Stromal cell of bone marrow (primary cell): ENCODE measurements around the gene RBM38.

Experiments used
- DNase-seq: peaks from one replicate; pipeline ENCODE4 v3.0.0-alpha.2; 2012; ENCODE audit warnings: low read depth

RBM38 gene

GRCh38 chr20:57404006-57404405 lies 12.8 kb downstream of the RBM38 start:
- DNase-seq = no peak

DNA sequence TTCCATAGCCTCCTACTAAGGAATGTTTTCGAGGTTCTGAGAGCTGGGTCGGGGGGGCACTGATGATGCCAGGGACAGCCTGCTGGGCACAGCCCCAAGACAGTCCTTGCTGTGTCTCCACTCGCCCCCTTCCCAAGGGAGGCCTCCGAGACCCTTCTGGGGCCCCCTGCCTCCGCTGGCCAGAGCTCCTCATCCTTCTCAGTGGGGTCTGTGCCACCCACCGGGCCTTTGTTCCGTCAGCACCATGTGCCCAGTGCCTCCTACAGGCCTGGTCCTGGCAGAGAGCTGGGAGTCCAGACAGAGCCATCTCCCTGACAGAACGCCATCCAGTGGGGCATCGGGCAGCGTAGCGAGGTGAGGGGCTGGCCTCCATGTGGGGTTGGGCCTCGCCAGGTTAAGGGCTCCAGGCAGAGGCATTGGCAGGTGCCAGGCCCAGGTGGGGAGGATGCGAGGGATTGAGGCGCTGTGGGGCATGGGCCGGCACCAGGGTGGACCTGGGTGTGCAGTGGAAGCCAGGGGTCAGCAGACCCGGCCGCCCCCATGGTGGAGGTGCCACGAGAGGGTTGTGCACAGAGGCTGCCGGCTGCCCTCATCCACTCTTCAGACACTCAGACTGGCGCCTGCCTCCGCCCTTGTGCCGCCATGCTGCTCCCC lies 13.3 kb downstream of the RBM38 start:
- no peak for DNase-seq

DNA sequence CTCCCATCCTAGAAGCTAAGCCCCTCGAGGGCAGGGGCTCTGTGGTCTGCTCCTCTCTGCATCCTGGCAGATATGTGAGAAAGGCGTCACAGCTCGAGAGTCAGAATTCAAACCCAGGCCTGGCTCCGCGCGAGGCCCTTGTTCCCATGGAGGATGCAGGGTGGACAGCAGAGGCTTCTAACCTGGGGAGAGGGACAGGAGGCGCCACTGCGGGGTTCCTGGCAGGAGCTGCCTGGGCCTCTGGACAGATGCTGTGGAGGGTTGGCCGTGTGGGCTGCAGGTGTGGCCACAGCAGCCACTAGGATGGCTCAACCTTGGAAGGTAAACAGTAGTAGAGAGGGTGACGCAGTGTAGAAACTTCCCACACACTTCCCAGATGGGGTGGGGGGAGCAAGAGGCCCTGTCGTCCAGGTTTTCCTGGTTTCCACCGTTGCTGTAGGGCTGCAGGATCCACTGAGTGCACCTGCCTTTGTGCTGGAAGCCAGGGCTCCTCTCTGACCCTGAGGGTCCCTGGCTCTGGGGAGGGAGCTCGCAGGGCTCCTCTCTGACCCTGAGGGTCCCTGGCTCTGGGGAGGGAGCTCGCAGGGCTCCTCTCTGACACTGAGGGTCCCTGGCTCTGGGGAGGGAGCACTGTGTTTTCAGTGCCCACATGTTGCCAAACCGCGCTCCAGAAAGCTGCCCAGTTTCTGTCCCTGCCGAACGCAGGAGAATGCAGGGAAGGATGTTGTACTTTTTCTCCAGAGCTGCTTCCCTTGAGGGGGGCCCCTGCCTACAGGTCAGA lies 14.2 kb downstream of the RBM38 start:
- no peak for DNase-seq

DNA sequence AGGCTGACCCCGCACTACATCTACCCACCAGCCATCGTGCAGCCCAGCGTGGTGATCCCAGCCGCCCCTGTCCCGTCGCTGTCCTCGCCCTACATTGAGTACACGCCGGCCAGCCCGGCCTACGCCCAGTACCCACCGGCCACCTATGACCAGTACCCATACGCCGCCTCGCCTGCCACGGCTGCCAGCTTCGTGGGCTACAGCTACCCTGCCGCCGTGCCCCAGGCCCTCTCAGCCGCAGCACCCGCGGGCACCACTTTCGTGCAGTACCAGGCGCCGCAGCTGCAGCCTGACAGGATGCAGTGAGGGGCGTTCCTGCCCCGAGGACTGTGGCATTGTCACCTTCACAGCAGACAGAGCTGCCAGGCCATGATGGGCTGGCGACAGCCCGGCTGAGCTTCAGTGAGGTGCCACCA lies 16.4 kb downstream of the RBM38 start:
- no peak for DNase-seq

- no peak for DNase-seq
Observed at GRCh38 chr20:57408131-57408530, 16.9 kb downstream of the RBM38 start.

- no peak for DNase-seq
Observed at GRCh38 chr20:57408536-57409233, 17.5 kb downstream of the RBM38 start.

DNA sequence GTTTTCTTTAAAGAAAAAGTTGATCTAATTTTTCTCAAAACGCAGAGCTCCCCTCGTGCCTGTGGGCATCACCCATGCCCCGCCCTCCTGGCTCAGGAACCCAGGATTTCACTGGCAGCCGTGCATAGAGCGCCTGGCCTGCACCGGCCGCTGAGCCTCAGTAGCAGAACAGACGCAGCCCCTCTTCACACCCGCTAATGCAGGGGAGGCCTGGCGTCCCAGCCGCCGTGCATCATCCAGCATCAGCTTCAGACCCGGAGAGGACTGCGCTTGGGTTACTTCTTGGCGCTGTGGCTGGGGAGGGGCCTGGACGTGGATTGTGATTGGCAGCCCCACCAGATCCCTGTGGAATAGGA lies 18.1 kb downstream of the RBM38 start:
- no peak for DNase-seq

DNA sequence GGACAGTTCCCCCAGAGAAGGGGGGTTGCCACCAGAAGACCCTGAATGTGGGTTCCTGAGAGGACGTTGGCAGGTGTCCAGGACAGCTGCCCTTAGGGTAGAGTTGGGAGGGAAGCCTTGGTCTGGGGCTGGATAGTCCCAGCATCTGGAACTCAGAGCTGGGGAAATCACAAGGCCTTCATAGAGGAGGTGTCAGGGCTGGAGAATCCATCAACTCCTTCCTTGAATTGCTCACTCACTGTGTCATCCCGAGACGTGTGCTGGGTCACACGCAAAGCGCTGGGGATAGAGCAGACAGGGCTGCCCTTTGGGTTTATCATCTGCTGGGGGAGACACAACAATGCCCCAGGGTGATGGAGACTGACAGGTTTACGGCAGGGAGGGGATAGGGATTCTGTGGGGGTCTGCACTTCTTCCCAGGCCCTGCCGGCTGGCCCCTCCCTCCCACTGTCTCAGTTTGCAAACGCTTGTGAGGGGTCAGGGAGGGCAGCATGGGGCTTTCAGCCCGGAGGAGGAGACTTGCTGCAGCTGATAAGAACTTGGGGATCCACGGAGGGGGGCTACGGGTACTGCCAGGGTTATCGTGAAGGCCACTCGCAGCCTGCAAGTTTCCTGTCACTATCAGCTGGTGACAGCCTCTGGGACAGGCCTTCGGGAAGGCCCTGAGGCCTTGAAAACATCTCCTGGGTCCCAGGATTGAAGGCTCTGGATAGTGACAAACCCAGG lies 18.6 kb downstream of the RBM38 start:
- DNase-seq = no peak

DNA sequence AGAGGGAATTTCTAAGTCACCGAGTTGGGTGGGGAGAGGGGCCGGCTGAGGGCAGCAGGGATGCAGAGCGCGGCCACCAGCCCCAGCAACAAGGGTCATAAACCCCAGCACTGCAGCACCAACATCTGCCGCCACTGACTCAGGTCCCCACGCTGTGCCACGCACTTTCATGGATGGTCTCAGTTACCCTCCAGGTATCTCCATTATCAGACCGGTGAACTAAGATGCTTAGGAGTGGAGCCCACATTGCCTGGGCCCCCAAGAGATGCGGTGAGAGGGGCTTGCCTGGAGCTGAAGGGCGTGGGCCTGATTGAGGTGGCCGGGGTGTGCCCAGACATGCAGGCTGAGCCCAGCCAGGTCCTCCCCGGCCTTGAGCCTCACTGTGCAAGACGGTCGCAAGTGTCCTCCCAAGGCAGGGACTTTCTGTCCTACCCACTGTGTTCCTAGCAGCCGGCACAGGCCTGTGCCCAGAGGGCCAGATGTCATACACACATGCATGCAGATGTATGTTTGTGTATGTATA lies 19.3 kb downstream of the RBM38 start:
- no peak for DNase-seq

GRCh38 chr20:57410924-57411323 lies 19.7 kb downstream of the RBM38 start:
- no peak for DNase-seq

GRCh38 chr20:57411406-57412283 lies 20.4 kb downstream of the RBM38 start:
- no peak for DNase-seq

GRCh38 chr20:57412347-57413029 lies 21.3 kb downstream of the RBM38 start:
- no peak for DNase-seq

GRCh38 chr20:57413986-57414385 lies 22.8 kb downstream of the RBM38 start:
- no peak for DNase-seq

- no peak for DNase-seq
Observed at GRCh38 chr20:57414867-57415592, 23.8 kb downstream of the RBM38 start.

DNA sequence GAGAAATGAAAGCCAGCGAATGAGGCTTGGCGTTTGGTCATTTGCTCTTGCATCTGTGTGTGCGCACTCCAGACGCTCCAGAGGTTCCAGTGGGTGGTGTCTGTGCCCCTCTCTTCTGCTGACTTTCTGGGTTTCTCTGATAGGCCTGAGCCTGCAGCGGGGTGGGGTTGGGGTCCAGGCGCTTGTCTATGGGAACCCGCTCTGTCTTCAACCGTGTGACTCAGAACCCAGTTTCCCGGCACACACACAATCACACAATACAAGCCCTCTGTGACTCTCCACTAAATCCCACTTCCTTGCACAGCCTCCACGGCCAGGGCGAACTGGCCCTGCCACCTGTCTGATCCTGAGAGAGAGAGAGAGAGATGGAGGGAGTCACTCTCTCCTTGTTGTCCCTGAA lies 24.6 kb downstream of the RBM38 start:
- DNase-seq = no peak

DNA sequence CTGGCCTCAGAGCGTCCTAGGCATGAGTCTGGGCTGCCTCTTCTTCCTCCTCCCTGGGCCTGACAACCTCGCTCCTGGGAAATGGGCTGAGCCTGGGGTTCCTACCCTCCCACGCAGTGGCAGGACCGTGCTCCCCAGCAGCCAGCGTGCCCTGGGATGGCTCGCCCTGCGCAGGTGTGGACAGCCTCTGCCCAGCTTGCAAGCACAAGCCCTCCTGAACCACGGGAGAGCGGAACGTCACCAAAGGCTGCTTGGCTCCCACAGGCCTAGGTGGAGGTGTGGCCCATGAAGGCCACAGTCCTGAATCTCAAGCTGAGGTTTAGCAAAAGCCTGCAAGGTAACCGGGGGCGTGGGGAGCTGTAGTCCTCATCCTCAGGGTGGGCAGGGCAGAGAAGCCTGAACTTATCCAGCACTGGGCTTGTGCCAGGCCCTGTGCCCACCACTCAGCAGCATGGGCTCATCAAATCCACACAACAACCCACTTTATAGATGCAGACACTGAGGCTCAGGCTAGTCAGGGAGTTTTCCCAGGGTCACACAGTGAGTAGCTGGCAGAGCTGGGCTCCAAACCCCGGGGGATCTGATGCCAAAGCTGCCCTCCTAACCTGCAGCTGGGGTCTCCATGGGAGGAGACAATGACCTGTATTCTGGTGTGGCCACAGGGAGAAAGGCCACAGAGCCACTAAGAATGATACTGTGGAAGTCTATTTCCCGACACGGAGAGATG lies 25.3 kb downstream of the RBM38 start:
- no peak for DNase-seq

- no peak for DNase-seq
Observed at GRCh38 chr20:57417051-57417689, 26.0 kb downstream of the RBM38 start.

GRCh38 chr20:57417830-57418780 lies 26.9 kb downstream of the RBM38 start:
- DNase-seq = no peak
